ENCODE data around the gene ABCC5. TPM values are rescaled to one million over a fixed set of nuclear protein-coding genes. Genes with fewer than 3 reads are reported as not detected.

ABCC5 gene
- total and polyA plus RNA-seq, 5 experiments from 2014 or later = 10.9 to 43.7 (median 12.8) TPM

DNA sequence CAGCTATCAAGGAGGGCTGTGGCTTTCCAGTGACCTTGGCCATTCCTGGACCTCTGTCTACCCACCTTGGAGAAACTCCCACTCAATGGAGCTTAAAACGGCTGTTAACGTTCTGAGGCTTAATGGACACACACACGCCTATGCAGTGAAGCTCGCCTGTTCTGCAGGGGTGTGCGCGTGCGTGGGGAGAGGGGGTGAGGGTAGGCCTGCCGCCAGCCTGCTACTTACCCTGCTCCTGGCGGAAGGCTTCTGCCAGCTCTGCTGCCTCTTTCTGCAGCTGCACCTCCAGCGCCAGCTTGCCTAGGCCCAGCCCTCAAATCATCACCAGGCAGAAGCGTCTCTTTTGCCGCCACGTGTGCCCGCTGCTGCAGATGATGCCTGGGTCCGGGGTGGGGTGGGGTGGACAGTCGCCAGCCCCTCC, 109.8 kb downstream of the ABCC5 start:
- H3K4me1 Mint-ChIP-seq = no peaks in the 10 kb centered on the region
- H3K27ac Mint-ChIP-seq = no peak overlapping the region
- POLR2A ChIA-PET = interaction anchor here (0.5 kb wide), 1 partner anchor 466 kb away, joined by 3 read pairs; no protein-coding TSS in a partner anchor
- peaks cover 0 to 8% (median 0%) of the 10 kb centered on the region in 5 donors for H3K27me3 Mint-ChIP-seq
- H3K9me3 Mint-ChIP-seq = no peaks in the 10 kb centered on the region
- ATAC-seq (no peak), DNase-seq (no peak)
- no peak overlapping the region for H3K4me3 Mint-ChIP-seq
- H3K36me3 Mint-ChIP-seq = no peaks in the 10 kb centered on the region

DNA sequence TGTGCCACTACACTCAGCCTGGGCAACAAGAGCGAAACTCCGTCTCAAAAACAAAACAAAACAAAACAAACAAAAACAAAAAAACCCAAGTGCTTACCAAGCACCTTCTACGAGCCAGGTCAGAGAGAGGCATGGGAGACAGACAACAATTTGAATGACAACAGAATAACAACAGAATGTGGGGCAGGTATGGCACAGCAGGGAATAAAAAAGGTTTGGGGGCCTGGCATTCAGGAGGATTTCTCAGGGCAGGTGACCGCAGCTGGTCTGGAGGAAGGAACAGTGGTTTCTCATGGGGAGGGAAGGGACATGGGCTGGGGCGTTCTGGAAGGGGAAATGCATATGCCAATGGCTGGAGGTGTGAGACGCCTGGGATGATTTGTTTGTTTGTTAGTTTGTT, 110.5 kb downstream of the ABCC5 start:
- Mint-ChIP-seq H3K27ac (no peak overlapping the region), H3K27me3 (peaks cover 0 to 8% (median 0%) of the 10 kb centered on the region in 5 donors), H3K9me3 (no peaks in the 10 kb centered on the region), H3K4me3 (no peak overlapping the region), H3K36me3 (no peaks in the 10 kb centered on the region), H3K4me1 (no peaks in the 10 kb centered on the region)
- no peak for DNase-seq
- POLR2A ChIA-PET = no interaction called here
- no peak for ATAC-seq

DNA sequence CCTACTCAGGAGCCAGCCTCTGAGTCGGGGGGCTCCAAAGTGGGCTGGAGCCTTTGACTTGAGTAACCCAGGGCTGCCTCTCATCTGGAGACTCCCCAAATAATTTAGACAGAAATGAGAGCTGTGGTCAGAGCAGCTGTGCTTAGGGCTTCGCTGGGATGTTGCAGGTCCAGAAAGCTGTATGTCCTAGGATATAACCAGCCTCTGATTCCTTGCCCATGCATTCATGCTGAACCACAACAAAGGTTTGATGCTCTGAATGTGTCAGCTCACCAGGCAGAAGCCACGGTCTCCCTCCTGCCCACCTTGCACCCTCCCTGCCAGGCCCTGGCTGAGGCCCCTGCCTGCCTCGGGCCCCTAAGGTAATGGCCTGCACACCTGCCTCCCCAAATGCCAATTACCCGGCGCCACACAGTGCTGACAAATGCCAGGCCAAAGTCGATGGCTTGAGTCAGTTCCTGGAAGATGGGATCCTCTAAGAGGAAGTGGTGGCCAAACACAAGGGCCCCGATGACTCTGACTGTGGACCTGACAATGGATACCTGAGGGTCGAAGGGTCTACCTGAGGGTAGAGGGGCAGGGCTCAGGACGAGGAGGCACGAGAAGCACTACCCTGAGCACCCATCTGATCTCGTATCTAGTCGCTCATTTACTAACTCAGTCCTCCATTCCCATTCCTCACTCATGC, 111.3 kb downstream of the ABCC5 start:
- ATAC-seq (no peak), DNase-seq (peak in 1 of 10 donors; percentile 50)
- H3K27me3 Mint-ChIP-seq = peaks cover 0 to 5% (median 4%) of the 10 kb centered on the region in 5 donors
- H3K36me3 Mint-ChIP-seq = no peaks in the 10 kb centered on the region
- no peaks in the 10 kb centered on the region for H3K4me1 Mint-ChIP-seq
- H3K9me3 Mint-ChIP-seq = no peaks in the 10 kb centered on the region
- POLR2A ChIA-PET = no interaction called here
- no peak overlapping the region for H3K4me3 Mint-ChIP-seq
- peak overlapping the region in 1 of 10 donors; percentile 43 for H3K27ac Mint-ChIP-seq

DNA sequence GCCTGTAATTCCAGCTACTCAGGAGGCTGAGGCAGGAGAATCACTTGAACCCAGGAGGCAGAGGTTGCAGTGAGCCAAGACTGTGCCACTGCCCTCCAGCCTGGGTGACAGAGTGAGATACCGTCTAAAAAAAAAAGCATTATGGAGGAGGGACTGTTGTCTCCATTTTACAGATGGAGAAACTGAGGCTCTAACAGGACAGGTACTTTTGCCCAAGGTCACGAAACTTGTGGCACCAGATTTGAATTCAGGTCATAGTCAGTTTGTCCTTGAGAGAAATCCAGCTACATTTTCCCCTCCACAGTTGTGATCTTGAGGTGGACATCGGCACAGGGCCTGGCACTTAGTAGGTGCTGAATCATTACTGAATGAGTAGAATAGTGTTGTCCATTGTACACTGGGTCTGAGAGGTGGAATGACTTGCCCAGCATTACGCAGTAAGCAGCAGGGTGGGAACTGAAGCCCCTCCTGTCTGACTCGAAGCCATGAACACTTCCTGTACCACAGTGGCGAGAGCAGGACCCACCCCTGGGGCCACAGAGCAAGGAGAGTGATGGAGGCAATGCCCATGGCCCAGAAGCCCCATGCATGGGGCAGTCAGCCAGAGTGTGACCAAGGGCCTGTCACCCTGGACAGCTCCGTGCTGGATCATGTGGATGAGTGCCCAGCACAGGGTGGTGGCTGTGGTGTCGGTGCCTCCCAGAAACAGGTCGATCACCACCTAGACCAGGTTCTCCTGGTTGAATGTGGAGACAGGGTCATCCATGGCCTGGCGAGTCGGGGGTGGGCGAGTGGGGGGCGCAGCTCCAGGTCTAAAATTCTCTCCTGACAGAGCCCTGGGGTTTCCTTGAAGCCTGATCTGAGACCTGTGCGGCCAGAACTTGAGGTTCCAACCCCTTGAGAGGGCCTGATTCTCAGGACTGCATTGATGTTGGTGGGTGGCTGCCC, 112.6 kb downstream of the ABCC5 start:
- peaks cover 0 to 15% (median 11%) of the 10 kb centered on the region in 5 donors for H3K27me3 Mint-ChIP-seq
- peaks cover 0 to 2% (median 0%) of the 10 kb centered on the region in 9 donors for H3K9me3 Mint-ChIP-seq
- ATAC-seq (no peak), DNase-seq (no peak)
- POLR2A ChIA-PET = no interaction called here
- H3K36me3 Mint-ChIP-seq = peaks cover 0 to 2% (median 0%) of the 10 kb centered on the region in 3 donors
- H3K4me1 Mint-ChIP-seq = no peaks in the 10 kb centered on the region
- no peak overlapping the region for H3K4me3 Mint-ChIP-seq
- no peak overlapping the region for H3K27ac Mint-ChIP-seq

DNA sequence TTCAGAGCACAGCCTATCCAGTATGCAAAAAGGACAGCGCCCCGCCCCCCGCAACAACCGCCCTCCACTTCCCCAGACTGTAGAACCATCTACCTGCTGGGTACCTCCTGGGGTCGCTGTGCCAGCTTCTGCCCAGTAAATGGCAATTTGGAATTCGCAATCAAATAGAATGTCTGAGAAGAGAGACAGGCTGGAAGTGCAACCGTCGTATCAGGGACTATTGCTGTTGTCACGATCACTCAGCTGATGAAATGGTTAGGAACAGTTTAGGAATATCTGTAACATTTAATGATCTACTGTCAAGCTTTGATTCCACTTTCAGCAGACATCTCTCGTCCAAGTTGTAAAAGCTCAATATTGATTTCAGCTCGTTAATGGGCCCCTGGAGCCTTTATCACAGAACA, 119.7 kb downstream of the ABCC5 start:
- peaks cover 0 to 4% (median 0%) of the 10 kb centered on the region in 9 donors for H3K9me3 Mint-ChIP-seq
- H3K27ac Mint-ChIP-seq = no peak overlapping the region
- no peak overlapping the region for H3K4me3 Mint-ChIP-seq
- peaks cover 0 to 2% (median 0%) of the 10 kb centered on the region in 3 donors for H3K36me3 Mint-ChIP-seq
- POLR2A ChIA-PET = no interaction called here
- DNase-seq = no peak
- peaks cover 4 to 33% (median 16%) of the 10 kb centered on the region in 5 donors for H3K27me3 Mint-ChIP-seq
- no peaks in the 10 kb centered on the region for H3K4me1 Mint-ChIP-seq
- ATAC-seq = no peak

DNA sequence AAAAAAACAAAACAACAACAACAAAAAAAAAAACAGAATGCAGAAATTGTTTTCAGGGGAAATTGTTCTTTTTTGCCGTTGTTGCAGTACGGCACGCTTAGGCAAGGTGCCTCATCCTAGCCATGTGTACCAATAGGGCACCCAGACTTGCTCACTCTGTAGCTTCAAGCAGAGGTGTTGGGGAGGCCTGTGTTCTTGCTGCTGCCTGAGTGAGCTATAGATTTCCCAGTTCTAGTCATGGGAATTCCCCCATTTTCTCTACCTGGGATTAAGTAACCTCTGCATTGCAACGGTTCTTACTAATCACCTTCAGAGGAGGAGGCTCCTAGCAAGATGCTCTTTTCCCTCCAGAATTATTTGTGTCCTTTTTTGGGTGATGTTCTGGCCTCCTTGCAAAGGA, 120.1 kb downstream of the ABCC5 start:
- H3K9me3 Mint-ChIP-seq = peaks cover 0 to 4% (median 0%) of the 10 kb centered on the region in 9 donors
- POLR2A ChIA-PET = no interaction called here
- H3K27ac Mint-ChIP-seq = no peak overlapping the region
- ATAC-seq (no peak), DNase-seq (no peak)
- peaks cover 0 to 2% (median 0%) of the 10 kb centered on the region in 3 donors for H3K36me3 Mint-ChIP-seq
- no peaks in the 10 kb centered on the region for H3K4me1 Mint-ChIP-seq
- H3K4me3 Mint-ChIP-seq = no peak overlapping the region
- peaks cover 5 to 37% (median 20%) of the 10 kb centered on the region in 5 donors for H3K27me3 Mint-ChIP-seq

DNA sequence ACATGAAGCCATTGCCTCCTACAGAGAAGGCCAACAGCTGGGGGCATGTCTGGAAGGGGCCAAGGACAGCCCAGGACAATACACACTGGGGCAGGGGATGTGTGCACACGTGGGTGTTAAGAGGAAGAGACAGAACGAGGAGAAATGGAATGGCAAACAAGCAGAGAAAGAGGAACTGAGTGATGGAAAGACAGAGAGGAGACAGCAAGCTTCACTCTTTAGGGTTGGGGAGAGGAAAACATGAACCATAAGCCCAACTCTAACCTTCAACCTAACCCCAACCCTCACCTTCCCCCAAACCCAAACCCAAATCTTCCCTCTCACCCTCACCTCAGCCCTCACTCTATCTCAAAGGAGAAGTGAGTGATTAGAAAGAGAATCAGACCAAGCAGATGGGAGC, 121.1 kb downstream of the ABCC5 start:
- Mint-ChIP-seq H3K4me3 (no peak overlapping the region), H3K9me3 (peaks cover 0 to 4% (median 0%) of the 10 kb centered on the region in 9 donors), H3K27me3 (peaks cover 7 to 39% (median 20%) of the 10 kb centered on the region in 5 donors), H3K4me1 (no peaks in the 10 kb centered on the region), H3K27ac (peak overlapping the region in 1 of 10 donors; percentile 22), H3K36me3 (peaks cover 0 to 2% (median 0%) of the 10 kb centered on the region in 3 donors)
- ATAC-seq (no peak), DNase-seq (no peak)
- POLR2A ChIA-PET = interaction anchor here (1.8 kb wide), 1 partner anchor 12 kb away, joined by 7 read pairs; the partner anchor contains the start of gene PARL

DNA sequence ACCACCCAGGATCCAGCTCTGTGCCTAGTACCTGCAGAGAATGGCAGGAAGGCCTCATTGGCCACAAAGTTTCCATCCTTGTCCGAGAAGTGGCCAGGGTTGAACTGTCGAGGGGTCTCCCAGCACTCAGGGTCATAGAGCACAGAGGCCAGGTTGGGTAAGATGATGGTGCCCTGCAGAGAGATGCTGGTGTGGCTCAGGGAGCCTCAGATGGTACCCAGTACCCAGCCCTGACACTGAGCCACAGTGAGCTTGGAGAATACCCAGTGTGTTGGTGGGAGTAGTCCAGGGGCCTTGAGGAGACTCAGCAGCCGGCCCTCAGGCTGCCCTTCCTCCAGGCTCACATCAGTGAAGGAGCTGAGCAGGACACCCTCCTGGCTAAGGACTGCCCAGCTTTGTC, 121.5 kb downstream of the ABCC5 start:
- H3K27ac Mint-ChIP-seq = peak overlapping the region in 1 of 10 donors; percentile 22
- H3K4me3 Mint-ChIP-seq = no peak overlapping the region
- peaks cover 0 to 4% (median 0%) of the 10 kb centered on the region in 9 donors for H3K9me3 Mint-ChIP-seq
- ATAC-seq = no peak
- POLR2A ChIA-PET = interaction anchor here (0.6 to 1.8 kb wide), 2 partner anchors 11 to 53 kb away, joined by 6 to 7 read pairs; partner anchors contain the start of gene PARL
- peaks cover 0 to 2% (median 0%) of the 10 kb centered on the region in 3 donors for H3K36me3 Mint-ChIP-seq
- no peak for DNase-seq
- no peaks in the 10 kb centered on the region for H3K4me1 Mint-ChIP-seq
- peaks cover 7 to 34% (median 19%) of the 10 kb centered on the region in 5 donors for H3K27me3 Mint-ChIP-seq

DNA sequence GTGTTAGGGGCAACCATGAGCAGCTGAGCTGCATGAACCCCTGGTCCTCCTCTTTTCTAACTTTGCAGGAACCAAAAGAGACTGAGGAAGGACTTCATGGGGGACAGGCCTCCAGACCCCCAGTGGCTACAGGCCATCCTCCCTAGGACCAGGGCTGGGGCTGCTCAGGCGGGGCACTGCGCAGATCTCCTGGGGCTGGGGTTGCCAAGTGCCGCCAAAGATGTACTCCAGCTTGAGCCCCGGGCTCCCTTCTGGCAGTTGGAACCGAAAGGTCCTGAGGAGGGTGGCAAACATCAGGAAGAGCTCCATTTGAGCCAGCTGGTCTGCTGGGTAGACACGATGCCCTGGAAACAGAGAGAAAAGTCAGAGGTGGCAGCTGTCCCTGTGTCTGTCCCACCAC, 121.9 kb downstream of the ABCC5 start:
- no peaks in the 10 kb centered on the region for H3K4me1 Mint-ChIP-seq
- H3K36me3 Mint-ChIP-seq = peaks cover 0 to 2% (median 0%) of the 10 kb centered on the region in 3 donors
- no peak for DNase-seq
- no peak for ATAC-seq
- H3K4me3 Mint-ChIP-seq = no peak overlapping the region
- peaks cover 7 to 30% (median 19%) of the 10 kb centered on the region in 5 donors for H3K27me3 Mint-ChIP-seq
- H3K27ac Mint-ChIP-seq = no peak overlapping the region
- peaks cover 0 to 4% (median 0%) of the 10 kb centered on the region in 9 donors for H3K9me3 Mint-ChIP-seq
- POLR2A ChIA-PET = interaction anchor here (0.6 to 1.8 kb wide), 2 partner anchors 11 to 53 kb away, joined by 6 to 7 read pairs; partner anchors contain the start of gene PARL

DNA sequence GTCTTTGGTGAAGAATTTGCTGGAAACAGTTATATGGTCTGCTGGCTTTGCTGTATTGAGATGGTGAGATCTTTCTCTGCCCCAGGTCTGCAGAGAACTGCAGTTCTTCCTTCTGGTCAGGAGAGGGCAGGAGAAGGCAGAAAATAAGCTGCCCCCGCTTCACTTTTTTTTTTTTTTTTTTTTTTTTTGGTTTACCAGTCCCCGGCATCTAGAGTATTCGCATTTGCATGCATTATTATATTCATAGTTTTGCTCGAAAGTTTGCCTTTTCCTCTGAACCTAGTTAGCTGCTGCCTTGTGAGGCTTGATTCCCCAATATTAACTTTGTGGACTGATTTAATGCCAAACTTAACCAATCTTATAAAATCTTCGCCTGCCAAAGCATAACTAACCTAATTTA, 122.4 kb downstream of the ABCC5 start:
- Mint-ChIP-seq H3K4me1 (no peaks in the 10 kb centered on the region), H3K27me3 (peaks cover 7 to 26% (median 17%) of the 10 kb centered on the region in 5 donors), H3K9me3 (peaks cover 0 to 4% (median 0%) of the 10 kb centered on the region in 9 donors), H3K36me3 (peaks cover 0 to 1% (median 0%) of the 10 kb centered on the region in 3 donors), H3K27ac (no peak overlapping the region), H3K4me3 (no peak overlapping the region)
- POLR2A ChIA-PET = interaction anchor here (0.6 to 1.8 kb wide), 2 partner anchors 11 to 467 kb away, joined by 3 to 7 read pairs; partner anchors contain the start of gene PARL
- DNase-seq (peak in 8 of 10 donors; percentile 24 to 62 (median 38)), ATAC-seq (peak; percentile 78 to 81)

DNA sequence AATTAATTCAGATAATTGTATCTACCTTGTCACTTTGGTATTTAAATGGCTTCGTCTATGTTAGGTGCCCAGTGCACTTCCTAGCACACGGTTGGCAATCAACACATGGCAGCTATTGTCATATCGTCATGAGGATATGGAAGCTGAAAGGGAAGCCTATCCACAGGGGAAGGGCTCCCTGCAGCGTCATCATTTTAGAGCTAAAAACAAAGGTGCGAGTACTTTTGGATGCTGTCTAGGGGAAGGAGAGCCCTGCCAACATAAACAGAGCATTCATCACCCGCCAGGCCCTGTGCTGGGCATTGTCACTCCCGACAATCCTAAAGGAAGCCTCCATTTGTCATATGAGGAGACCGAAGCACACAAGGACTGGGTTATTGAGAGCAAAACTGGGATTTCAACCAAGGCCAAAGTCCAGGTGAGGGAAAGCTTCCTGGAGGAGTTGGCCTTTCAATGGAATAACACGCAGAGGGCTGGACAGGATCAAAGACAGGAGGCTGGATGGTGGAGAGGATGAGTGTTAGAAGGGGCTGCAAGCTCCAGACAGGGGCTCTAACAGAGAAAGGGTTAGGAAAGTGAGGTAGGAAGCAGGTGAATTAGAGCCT, 125.0 kb downstream of the ABCC5 start:
- Mint-ChIP-seq H3K36me3 (no peaks in the 10 kb centered on the region), H3K27me3 (peaks cover 7 to 11% (median 9%) of the 10 kb centered on the region in 5 donors), H3K4me1 (no peaks in the 10 kb centered on the region), H3K27ac (no peak overlapping the region), H3K4me3 (no peak overlapping the region), H3K9me3 (no peaks in the 10 kb centered on the region)
- ATAC-seq (no peak), DNase-seq (no peak)
- POLR2A ChIA-PET = no interaction called here

DNA sequence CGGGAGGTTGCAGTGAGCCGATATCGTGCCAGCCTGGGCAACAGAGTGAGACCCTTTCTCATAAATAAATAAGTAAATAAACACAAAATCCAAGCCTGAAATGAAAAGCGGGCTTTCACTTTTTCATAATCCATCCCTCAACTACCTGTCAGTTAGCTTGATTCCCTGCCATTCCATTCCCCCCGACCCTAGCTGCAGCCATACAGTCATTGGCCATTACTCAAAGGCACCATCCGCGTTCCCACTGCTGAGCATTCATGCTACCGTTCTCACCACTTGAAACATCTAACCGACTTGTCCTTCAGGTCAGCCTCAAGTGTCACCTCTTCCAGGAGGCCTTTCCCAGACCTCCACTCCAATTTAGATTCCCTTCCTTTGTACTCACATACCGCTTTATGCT, 131.9 kb downstream of the ABCC5 start:
- peaks cover 0 to 2% (median 0%) of the 10 kb centered on the region in 5 donors for H3K27me3 Mint-ChIP-seq
- H3K27ac Mint-ChIP-seq = peak overlapping the region in 6 of 10 donors; percentile 7 to 79 (median 50)
- H3K36me3 Mint-ChIP-seq = peaks cover 0 to 2% (median 0%) of the 10 kb centered on the region in 3 donors
- H3K4me1 Mint-ChIP-seq = peaks cover 21 to 40% (median 34%) of the 10 kb centered on the region in 4 donors
- H3K9me3 Mint-ChIP-seq = no peaks in the 10 kb centered on the region
- ATAC-seq = no peak
- DNase-seq = no peak
- POLR2A ChIA-PET = interaction anchor here (0.6 to 1.7 kb wide), 3 partner anchors 132 to 250 kb away, joined by 4 to 6 read pairs (median 4); partner anchors contain the start of genes ABCC5 and KLHL24
- H3K4me3 Mint-ChIP-seq = peak overlapping the region; percentile 13 to 82 (median 76)

All from naive thymus-derived CD8-positive, alpha-beta T cell (primary cell).